GM12801 (cell line): ENCODE measurements around the gene CNTN5.

Experiments
- TF ChIP-seq, protein P1 (sequence below): IDR thresholded peaks from one replicate; pipeline ENCODE4 v1.5.1; 2011; ENCODE audit warnings: control low read depth; ENCODE audit not compliant: insufficient read length; ENCODE audit errors: extremely low read depth

The CNTN5 gene

DNA sequence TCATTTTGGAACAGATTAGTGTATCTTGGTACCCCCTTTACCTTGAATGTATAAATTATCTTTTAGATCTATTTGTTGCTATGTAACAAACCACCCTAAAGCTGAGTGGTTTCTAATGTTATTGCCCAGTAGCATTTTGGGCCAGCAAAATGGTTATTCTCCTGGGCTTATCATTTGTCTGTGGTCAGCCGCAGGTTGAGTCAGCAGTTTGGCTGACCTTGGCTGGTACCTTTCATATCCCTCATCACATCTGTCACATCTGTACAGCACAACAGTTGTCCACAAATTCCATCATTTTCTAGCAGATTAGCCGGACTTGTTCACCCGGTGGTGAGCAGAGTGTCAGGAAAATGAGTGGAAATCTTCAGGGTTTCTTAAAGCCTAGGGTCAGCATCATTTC is 1077.8 kb downstream of the CNTN5 start:
- TF ChIP-seq, protein P1, sequence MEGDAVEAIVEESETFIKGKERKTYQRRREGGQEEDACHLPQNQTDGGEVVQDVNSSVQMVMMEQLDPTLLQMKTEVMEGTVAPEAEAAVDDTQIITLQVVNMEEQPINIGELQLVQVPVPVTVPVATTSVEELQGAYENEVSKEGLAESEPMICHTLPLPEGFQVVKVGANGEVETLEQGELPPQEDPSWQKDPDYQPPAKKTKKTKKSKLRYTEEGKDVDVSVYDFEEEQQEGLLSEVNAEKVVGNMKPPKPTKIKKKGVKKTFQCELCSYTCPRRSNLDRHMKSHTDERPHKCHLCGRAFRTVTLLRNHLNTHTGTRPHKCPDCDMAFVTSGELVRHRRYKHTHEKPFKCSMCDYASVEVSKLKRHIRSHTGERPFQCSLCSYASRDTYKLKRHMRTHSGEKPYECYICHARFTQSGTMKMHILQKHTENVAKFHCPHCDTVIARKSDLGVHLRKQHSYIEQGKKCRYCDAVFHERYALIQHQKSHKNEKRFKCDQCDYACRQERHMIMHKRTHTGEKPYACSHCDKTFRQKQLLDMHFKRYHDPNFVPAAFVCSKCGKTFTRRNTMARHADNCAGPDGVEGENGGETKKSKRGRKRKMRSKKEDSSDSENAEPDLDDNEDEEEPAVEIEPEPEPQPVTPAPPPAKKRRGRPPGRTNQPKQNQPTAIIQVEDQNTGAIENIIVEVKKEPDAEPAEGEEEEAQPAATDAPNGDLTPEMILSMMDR: no peak

DNA sequence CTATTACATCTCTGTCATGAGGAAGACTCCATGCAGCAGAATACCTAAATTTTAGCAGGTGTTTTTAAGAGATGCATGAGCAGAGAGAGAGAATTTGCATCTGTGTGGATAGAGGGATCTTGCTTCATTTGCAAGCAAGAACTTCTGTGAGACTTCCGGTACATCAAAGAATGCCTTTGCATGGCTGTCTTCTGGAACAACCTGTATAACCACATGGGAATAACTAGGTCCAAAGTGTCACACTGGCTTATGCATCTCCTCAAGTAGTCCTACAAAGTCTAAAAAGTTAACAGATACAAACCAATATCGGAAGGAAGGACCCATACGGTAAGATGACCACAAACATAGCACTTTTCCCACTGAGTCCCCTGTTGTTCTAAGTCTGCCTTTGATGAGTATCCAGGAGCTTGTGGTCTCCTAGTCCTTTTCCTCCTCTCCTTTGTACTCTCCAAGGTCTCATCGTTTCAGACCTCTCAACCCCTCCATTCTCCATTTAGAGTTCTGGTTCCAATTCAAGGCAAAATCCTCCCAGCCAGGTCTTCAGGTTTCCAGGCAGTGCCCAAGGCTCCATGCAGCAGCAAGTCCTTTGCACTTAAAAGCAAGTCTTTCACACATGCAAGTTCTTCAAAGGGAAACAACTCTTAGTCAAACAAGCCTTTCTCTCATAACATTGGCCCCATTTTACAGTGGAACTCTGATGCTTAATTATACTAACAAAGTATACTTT is 1084.7 kb downstream of the CNTN5 start:
- TF ChIP-seq, protein P1: no peak

DNA sequence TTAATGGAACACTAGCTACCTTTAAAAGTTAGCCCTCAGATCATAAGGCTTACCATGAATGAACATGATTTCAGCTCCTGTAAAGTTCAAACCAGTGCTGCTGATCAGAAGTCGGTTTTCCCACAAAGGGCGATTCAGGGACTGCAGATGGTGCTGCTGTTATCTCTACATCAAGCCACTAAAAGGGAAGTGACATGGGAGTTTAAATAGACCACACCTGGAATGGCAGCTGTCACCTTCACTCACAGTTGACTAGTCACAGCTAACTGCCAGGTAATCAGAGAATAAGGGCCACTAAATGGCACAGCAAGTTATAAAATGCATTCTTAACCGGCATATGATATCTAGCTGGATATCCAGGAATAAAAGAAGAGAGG is 1085.2 kb downstream of the CNTN5 start:
- TF ChIP-seq, protein P1: no peak

DNA sequence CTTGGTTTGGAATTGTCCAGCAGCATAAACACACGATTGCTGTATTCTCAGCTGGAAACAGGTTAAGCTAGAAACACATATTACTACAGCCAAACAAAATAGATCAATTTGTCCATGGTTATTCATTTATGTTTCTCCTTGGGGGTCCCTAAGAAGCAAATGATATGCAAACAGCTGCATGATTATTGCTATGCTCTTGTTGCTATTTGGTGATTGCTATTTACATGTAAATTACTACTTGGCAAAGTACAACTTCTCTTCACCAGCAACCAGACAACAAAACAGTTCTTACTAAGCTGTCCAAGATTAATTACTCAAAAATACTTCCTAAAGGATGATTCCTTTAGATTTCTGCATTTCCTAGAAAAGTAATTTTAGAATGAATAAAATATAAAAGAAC is 1098.4 kb downstream of the CNTN5 start:
- TF ChIP-seq, protein P1: no peak

- TF ChIP-seq, protein P1: no peak
These were observed 1112.4 kb downstream of the CNTN5 start for GRCh38 chr11:100133114-100133513.

- TF ChIP-seq, protein P1: no peak
These were observed 1120.5 kb downstream of the CNTN5 start for GRCh38 chr11:100141201-100141600.

DNA sequence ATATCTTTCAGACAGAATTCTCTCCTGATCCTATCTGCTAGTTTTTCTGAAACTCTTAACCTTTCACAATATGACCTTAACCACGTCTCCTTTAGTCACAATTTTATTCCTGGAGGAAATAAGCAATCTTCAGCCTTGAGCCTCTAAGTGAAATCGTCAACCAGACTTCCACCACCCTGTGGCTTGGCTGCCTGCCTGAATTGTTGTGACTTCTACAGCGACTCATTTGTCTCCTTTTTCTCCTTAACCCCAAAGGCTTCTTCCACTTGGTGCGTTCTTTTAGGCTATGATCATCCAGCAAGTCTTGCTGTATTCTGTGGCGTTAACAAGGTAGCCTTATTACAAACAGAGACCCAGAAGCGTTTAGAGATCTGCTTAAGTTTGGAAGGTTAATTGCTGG is 1131.2 kb downstream of the CNTN5 start:
- TF ChIP-seq, protein P1: no peak
